A549 (cell line): ENCODE measurements around the gene SNX20. TPM values are rescaled to one million over a fixed set of nuclear protein-coding genes. Genes with fewer than 3 reads are reported as not detected.

Experiments used
- ATAC-seq, 2 experiments: fragments of 200-7000 bp in 1 of 2; fragments of >200 bp in 1 of 2; cut with Nextera tagmentation in 1 of 2; cut with Tn5 transposase in 1 of 2; 3 replicates each; pipeline versions ENCODE4 v1.8.0 to v1.9.1; 2018 to 2020; ENCODE audit warnings: mild to moderate bottlenecking in 1 of 2, moderate library complexity in 1 of 2
- CTCF ChIA-PET: fragments of 300-600 bp; sonication (Branson Sonifier 250); formaldehyde crosslinking; extraction: SDS; loops from one replicate; lab custom pipeline; 2021; ENCODE audit warnings: antibody characterized with exemption, inconsistent platforms; lab: Yijun Ruan, JAX
- POLR2A ChIA-PET: fragments of 350-600 bp; formaldehyde crosslinking; extraction: SDS; loops from one replicate; lab custom pipeline; 2021; ENCODE audit warnings: antibody characterized with exemption, inconsistent platforms; lab: Yijun Ruan, JAX
- DNase-seq, 2 experiments: peaks; one replicate each; pipeline versions ENCODE4 v3.0.0 to v3.0.0-alpha.2; 2011 to 2016; ENCODE audit warnings: low read depth in 1 of 2, low spot score in 1 of 2
- FAIRE-seq: peaks from 2 replicates; lab custom pipeline; 2011; peaks lifted over from hg19 to GRCh38; lab: Jason Lieb, UNC
- H3K27ac ChIP-seq, 2 experiments: fragments of >200 bp; sonication (Bioruptor Twin); formaldehyde crosslinking; 3 replicates each; pipeline ENCODE4 v1.5.1; 2016 to 2017
- H3K4me1 ChIP-seq: fragments of >200 bp; sonication (Bioruptor Twin); formaldehyde crosslinking; 3 replicates; pipeline ENCODE4 v1.6.1; 2016
- H3K4me2 ChIP-seq: fragments of >200 bp; sonication (Bioruptor Twin); formaldehyde crosslinking; 3 replicates; pipeline ENCODE4 v1.6.1; 2016
- H3K4me3 ChIP-seq: fragments of >200 bp; sonication (Bioruptor Twin); formaldehyde crosslinking; 3 replicates; pipeline ENCODE4 v1.5.1; 2016
- H3K9me3 ChIP-seq: fragments of >200 bp; sonication (Bioruptor Twin); formaldehyde crosslinking; 3 replicates; pipeline ENCODE4 v1.6.1; 2016
- BCL3 ChIP-seq: fragments of >200 bp; sonication (Bioruptor Twin); formaldehyde crosslinking; IDR thresholded peaks from 3 replicates; pipeline ENCODE4 v1.6.1; 2016
- BHLHE40 ChIP-seq: IDR thresholded peaks from 2 replicates; pipeline ENCODE4 v1.6.1; 2012; ENCODE audit warnings: low read depth, low read length, inconsistent platforms
- CBX8 ChIP-seq: fragments of 200-600 bp; sonication (generic); IDR thresholded peaks from 2 replicates; pipeline ENCODE4 v1.6.1; 2016
- CHD2 ChIP-seq: fragments of 150-350 bp; IDR thresholded peaks from 2 replicates; pipeline ENCODE4 v1.6.1; 2014; ENCODE audit warnings: low read length; ENCODE audit not compliant: partially characterized antibody
- FOSB ChIP-seq: fragments of 250-450 bp; sonication (Bioruptor Pico); IDR thresholded peaks from 2 replicates; pipeline ENCODE4 v1.5.0; 2020; ENCODE audit warnings: mild to moderate bottlenecking, moderate library complexity
- FOXS1 ChIP-seq: fragments of 250-450 bp; sonication (Bioruptor Pico); IDR thresholded peaks from 2 replicates; pipeline ENCODE4 v1.5.0; 2020; ENCODE audit warnings: mild to moderate bottlenecking, moderate library complexity
- GATA3 ChIP-seq: IDR thresholded peaks from 2 replicates; pipeline ENCODE4 v1.6.1; 2012; ENCODE audit warnings: borderline replicate concordance
- HEYL ChIP-seq: fragments of 250-450 bp; sonication (Bioruptor Pico); IDR thresholded peaks from 2 replicates; pipeline ENCODE4 v1.8.0; 2021; ENCODE audit warnings: mild to moderate bottlenecking, moderate library complexity
- HOXA7 ChIP-seq: fragments of 250-450 bp; sonication (Bioruptor Pico); IDR thresholded peaks from 2 replicates; pipeline ENCODE4 v1.5.0; 2020; ENCODE audit warnings: mild to moderate bottlenecking, moderate library complexity
- HOXB5 ChIP-seq: fragments of 250-450 bp; sonication (Bioruptor Pico); IDR thresholded peaks from 2 replicates; pipeline ENCODE4 v1.5.0; 2020; ENCODE audit warnings: mild to moderate bottlenecking, moderate library complexity
- JUN ChIP-seq, 2 experiments: fragments of >200 bp; sonication (Bioruptor Twin); formaldehyde crosslinking; IDR thresholded peaks; 2 replicates in 1 of 2; 3 replicates in 1 of 2; pipeline ENCODE4 v1.6.1; 2016 to 2017
- KDM1A ChIP-seq: fragments of 200-600 bp; sonication (generic); IDR thresholded peaks from 2 replicates; pipeline ENCODE4 v1.6.1; 2016; ENCODE audit warnings: low read depth, mild to moderate bottlenecking
- MAFK ChIP-seq: fragments of 450-650 bp; IDR thresholded peaks from 2 replicates; pipeline ENCODE4 v1.6.1; 2014; ENCODE audit not compliant: partially characterized antibody
- MAX ChIP-seq: IDR thresholded peaks from 2 replicates; pipeline ENCODE4 v1.6.1; 2012
- MAZ ChIP-seq: fragments of 150-350 bp; IDR thresholded peaks from 2 replicates; pipeline ENCODE4 v1.6.1; 2014; ENCODE audit warnings: antibody characterized with exemption, low read depth, low read length, borderline replicate concordance
- MYC ChIP-seq: IDR thresholded peaks from 2 replicates; pipeline ENCODE4 v1.6.1; 2012; ENCODE audit warnings: mild to moderate bottlenecking, inconsistent platforms, low read length, improper control_type of control experiment, borderline replicate concordance
- PHF8 ChIP-seq: fragments of 200-600 bp; sonication (generic); IDR thresholded peaks from 2 replicates; pipeline ENCODE4 v1.6.1; 2016; ENCODE audit warnings: low read depth, mild to moderate bottlenecking, antibody characterized with exemption, moderate library complexity, borderline replicate concordance
- POLR2A ChIP-seq: IDR thresholded peaks from 2 replicates; pipeline ENCODE4 v1.6.1; 2012; ENCODE audit warnings: mild to moderate bottlenecking, low read length
- RAD21 ChIP-seq, 2 experiments: fragments of >200 bp in 1 of 2; sonication (Bioruptor Twin) in 1 of 2; formaldehyde crosslinking in 1 of 2; IDR thresholded peaks in 1 of 2; conservative IDR thresholded peaks in 1 of 2; 2 replicates in 1 of 2; 3 replicates in 1 of 2; pipeline ENCODE4 v1.6.1; 2012 to 2018; ENCODE audit warnings: inconsistent platforms in 1 of 2
- RNF2 ChIP-seq: fragments of 200-600 bp; sonication (generic); IDR thresholded peaks from 2 replicates; pipeline ENCODE4 v1.6.1; 2016; ENCODE audit warnings: low read depth, mild to moderate bottlenecking, antibody characterized with exemption, moderate library complexity, borderline replicate concordance
- ZC3H11A ChIP-seq: fragments of 450-650 bp; IDR thresholded peaks from 2 replicates; pipeline ENCODE4 v1.6.1; 2014; ENCODE audit warnings: antibody characterized with exemption, mild to moderate bottlenecking
- ZFP36 ChIP-seq: fragments of 450-650 bp; IDR thresholded peaks from 2 replicates; pipeline ENCODE4 v1.6.1; 2014; ENCODE audit warnings: borderline replicate concordance; ENCODE audit not compliant: partially characterized antibody
- WGBS: methylation state at CpG from one replicate; pipeline ENCODE4 v1.1.6; 2017; ENCODE audit errors: missing lambda C conversion rate; 5-methylcytosine and 5-hydroxymethylcytosine counted together
- polyA plus RNA-seq, 4 experiments: library from polyadenylated mRNA; depleted of rRNA in 3 of 4; stranded (reverse); fragments of >200 nt; fragmentation: RNase III in 1 of 4; extraction: RNeasy Plus Mini Kit Qiagen cat#74134 plus additional on column Dnase treatment in 1 of 4; gene quantifications; 2 replicates in 3 of 4; 3 replicates in 1 of 4; pipeline ENCODE4 v1.2.3, GENCODE V29; 2011 to 2017
- TF ChIP-seq, protein P1 (sequence below): IDR thresholded peaks from 2 replicates; pipeline ENCODE4 v1.6.1; 2012

Gene SNX20
- polyA plus RNA-seq, 2 of the 4 experiments (the other 2 are of a cell fraction), result not detected

DNA sequence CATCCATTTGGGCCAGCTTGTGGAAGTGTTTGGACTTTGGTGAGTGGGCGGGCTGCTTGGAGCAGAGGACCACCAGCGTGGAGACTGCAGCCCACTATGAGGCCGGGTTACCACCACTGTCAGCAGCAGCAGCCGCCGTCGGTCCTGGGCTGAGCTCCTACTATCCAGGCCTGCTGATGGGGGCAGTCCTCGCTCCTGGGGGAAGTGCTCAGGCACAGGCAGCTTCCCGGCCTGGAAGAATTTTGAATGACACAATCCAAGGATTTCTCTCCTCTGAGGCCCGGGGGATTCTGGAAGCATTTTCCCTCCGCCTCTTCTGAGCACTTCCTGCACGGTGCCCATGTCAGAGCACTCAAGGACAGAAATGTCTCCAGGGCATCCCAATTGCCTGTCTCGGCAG, 7.0 kb upstream of the SNX20 start:
- Histone ChIP-seq H3K9me3 (no peaks in the 10 kb centered on the region), H3K27ac (no peak overlapping the region), H3K4me3 (no peak overlapping the region), H3K4me1 (no peaks in the 10 kb centered on the region), H3K4me2 (no peak overlapping the region)
- TF ChIP-seq PHF8 (no peak), ZFP36 (no peak), RAD21 (conservative IDR thresholded peaks at IDR 0.05 in 1 of 2, IDR thresholded peaks at IDR 0.05 in 1 of 2) (no peak), FOXS1 (no peak), HOXB5 (no peak)
- ATAC-seq (no peak), FAIRE-seq (no peak), DNase-seq (no peak)
- POLR2A ChIA-PET, result no interaction called here
- 45% methylated on average over 12 of the region's 12 CpGs for WGBS
- CTCF ChIA-PET, result no interaction called here

DNA sequence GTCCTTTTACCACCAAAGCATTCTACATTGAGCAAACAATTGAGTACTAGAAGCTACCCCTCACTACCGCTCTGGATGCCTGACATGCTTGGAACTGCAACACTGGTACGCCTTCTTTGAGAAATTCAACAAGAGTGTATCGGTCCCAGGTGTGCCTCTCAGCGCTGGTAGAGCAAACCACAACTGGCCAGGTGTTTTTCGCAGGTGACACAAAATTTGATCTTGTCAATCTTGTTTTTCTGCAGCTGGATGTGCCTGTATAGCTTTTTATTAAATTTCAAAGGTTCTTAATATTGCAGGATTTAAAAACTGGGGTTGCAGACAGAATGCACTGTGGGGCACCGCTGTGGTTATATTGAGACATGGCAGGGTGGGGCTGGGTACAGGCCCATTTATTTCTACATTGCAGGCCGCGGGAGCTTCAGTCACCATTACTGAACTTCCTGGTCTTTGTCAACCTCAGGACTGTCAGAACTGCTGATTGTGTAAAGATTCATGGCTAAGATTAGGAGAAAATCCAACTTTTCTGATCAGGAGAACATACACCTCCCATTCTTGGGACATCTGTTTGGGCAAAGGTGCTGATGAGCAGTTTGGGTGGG, 4.5 kb upstream of the SNX20 start:
- no peak for DNase-seq
- H3K9me3 ChIP-seq, result no peaks in the 10 kb centered on the region
- no peak overlapping the region for H3K4me3 ChIP-seq
- no peak for ATAC-seq
- no peaks in the 10 kb centered on the region for H3K4me1 ChIP-seq
- POLR2A ChIA-PET, result no interaction called here
- H3K4me2 ChIP-seq, result no peak overlapping the region
- TF ChIP-seq, protein P1, sequence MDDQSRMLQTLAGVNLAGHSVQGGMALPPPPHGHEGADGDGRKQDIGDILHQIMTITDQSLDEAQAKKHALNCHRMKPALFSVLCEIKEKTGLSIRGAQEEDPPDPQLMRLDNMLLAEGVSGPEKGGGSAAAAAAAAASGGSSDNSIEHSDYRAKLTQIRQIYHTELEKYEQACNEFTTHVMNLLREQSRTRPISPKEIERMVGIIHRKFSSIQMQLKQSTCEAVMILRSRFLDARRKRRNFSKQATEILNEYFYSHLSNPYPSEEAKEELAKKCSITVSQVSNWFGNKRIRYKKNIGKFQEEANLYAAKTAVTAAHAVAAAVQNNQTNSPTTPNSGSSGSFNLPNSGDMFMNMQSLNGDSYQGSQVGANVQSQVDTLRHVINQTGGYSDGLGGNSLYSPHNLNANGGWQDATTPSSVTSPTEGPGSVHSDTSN, result no peak
- no peak for TF ChIP-seq CBX8
- TF ChIP-seq CHD2, result no peak
- no peak for TF ChIP-seq HOXA7 (CRISPR knock-in tag)
- FAIRE-seq, result no peak
- H3K27ac ChIP-seq, result no peak overlapping the region
- WGBS, result 47% methylated on average over 8 of the region's 8 CpGs
- CTCF ChIA-PET, result interaction anchor here (0.8 to 3.0 kb wide), 2 partner anchors 8 to 20 kb away, joined by 3 to 14 read pairs; no protein-coding TSS in a partner anchor

GRCh38 chr16:50684823-50685461, 3.8 kb upstream of the SNX20 start:
- CTCF ChIA-PET, result interaction anchor here (3.0 kb wide), 1 partner anchor 20 kb away, joined by 14 read pairs; no protein-coding TSS in a partner anchor
- no peak overlapping the region for H3K27ac ChIP-seq
- TF ChIP-seq JUN (IDR thresholded peaks at IDR 0.05) (no peak), BHLHE40 (no peak), RNF2 (no peak), MAX (no peak), FOSB (no peak), POLR2A (no peak), CHD2 (no peak), GATA3 (no peak)
- TF ChIP-seq, all 56 proteins: peak for 0
- ATAC-seq (no peak), FAIRE-seq (no peak), DNase-seq (no peak)
- Histone ChIP-seq H3K4me2 (no peak overlapping the region), H3K4me1 (no peaks in the 10 kb centered on the region), H3K9me3 (no peaks in the 10 kb centered on the region), H3K4me3 (no peak overlapping the region)
- POLR2A ChIA-PET, result no interaction called here
- 55% methylated on average over 11 of the region's 11 CpGs for WGBS

DNA sequence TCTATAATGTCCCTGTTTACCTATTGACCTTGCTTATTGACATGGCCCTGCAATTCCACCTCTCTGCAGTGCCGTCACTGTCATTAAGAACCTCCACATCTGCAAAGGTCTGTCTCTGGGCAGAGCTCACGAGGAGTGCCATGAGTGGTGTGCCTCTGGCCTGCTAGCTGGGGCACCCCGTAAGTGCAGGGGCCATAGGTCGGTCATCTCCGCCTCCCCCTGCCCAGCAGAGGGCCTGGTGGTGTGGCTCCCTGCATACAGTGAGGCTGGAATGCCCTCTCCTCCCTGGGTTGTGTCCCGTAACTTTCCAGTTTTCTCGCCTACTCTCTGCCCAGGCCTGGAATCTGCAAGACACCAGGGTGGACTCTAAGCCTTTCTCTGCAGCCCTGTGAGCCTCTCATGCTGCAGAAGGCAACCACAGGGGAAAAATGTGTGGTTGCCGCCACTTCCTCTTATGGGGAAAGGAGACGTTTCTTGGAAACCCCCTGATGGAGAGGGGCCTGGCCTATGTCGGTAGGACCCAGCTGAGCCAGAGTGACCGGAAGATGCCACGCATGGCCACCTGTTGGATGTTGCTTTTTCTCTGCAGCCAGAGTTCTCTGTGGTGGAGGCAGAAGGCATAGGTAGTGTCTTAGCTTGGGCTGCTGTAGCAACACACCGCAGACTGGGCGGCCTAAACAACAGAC, 2.7 kb upstream of the SNX20 start:
- POLR2A ChIA-PET, result no interaction called here
- Histone ChIP-seq H3K4me1 (no peaks in the 10 kb centered on the region), H3K27ac (no peak overlapping the region), H3K4me2 (no peak overlapping the region), H3K4me3 (no peak overlapping the region), H3K9me3 (no peaks in the 10 kb centered on the region)
- 41% methylated on average over 10 of the region's 14 CpGs for WGBS
- CTCF ChIA-PET, result interaction anchor here (0.7 to 1.6 kb wide), 2 partner anchors 8 to 18 kb away, joined by 3 read pairs; no protein-coding TSS in a partner anchor
- DNase-seq (no peak), FAIRE-seq (no peak), ATAC-seq (no peak)
- TF ChIP-seq POLR2A, result no peak
- TF ChIP-seq CHD2, result no peak
- no peak for TF ChIP-seq ZC3H11A
- TF ChIP-seq MAFK, result no peak
- no peak for TF ChIP-seq PHF8
- TF ChIP-seq, protein P1, result no peak
- TF ChIP-seq HEYL, result no peak
- TF ChIP-seq JUN (IDR thresholded peaks at IDR 0.05), result no peak
- no peak for TF ChIP-seq MAZ
- TF ChIP-seq BCL3, result no peak
- no peak for TF ChIP-seq FOXS1
- no peak for TF ChIP-seq MYC
- TF ChIP-seq KDM1A, result no peak
- no peak for TF ChIP-seq MAX
- no peak for TF ChIP-seq HOXA7 (CRISPR knock-in tag)
